K562 (cell line): Measurements from ENCODE around the gene EPSTI1. TPM values are rescaled to one million over a fixed set of nuclear protein-coding genes. Genes with fewer than 3 reads are reported as not detected.

Source experiments
- ATAC-seq: fragments of 200-7000 bp; cut with Tn5 transposase; 3 replicates; pipeline ENCODE4 v1.9.1; 2020; ENCODE audit warnings: moderate library complexity
- BruUV-seq: library from RNA; stranded (reverse); fragments of 400-500 nt; replicated peaks from 2 replicates; lab custom pipeline; 2021; lab: Mats Ljungman, UMichigan
- CTCF ChIA-PET: fragments of 300-600 bp; formaldehyde crosslinking; extraction: SDS; loops from one replicate; lab custom pipeline; 2021; ENCODE audit warnings: low intra/inter-chr PET ratio; lab: Yijun Ruan, JAX
- POLR2A ChIA-PET: fragments of 300-600, 350-650 bp; sonication (Branson Sonifier 250); formaldehyde crosslinking; extraction: SDS; loops from one replicate; lab custom pipeline; 2021; ENCODE audit warnings: antibody characterized with exemption, inconsistent platforms; lab: Yijun Ruan, JAX
- DNase-seq, 4 experiments: peaks; one replicate each; pipeline versions ENCODE4 v3.0.0 to v3.0.0-alpha.2; 2011 to 2018; ENCODE audit warnings: low spot score in 3 of 4, mixed read lengths in 3 of 4; ENCODE audit errors: extremely low read depth in 1 of 4
- FAIRE-seq: peaks from 2 replicates; lab custom pipeline; 2011; peaks lifted over from hg19 to GRCh38; lab: Jason Lieb, UNC
- H2AFZ ChIP-seq: 2 replicates; pipeline ENCODE4 v1.6.0; 2011; ENCODE audit warnings: low read depth, low read length, control low read depth, inconsistent platforms
- H3K27ac ChIP-seq: fragments of 200-600 bp; 3 replicates; pipeline ENCODE4 v1.8.0; 2011; ENCODE audit warnings: low read depth, mild to moderate bottlenecking, control low read depth, inconsistent platforms, low read length, moderate library complexity, mixed read lengths; ENCODE audit errors: extremely low read depth
- H3K27me3 ChIP-seq, 2 experiments: fragments of 300-600 bp in 1 of 2; 2 replicates in 1 of 2; 3 replicates in 1 of 2; pipeline versions ENCODE4 v1.6.0 to v1.8.0; 2011; ENCODE audit warnings: inconsistent platforms in 2 of 2, low read length in 2 of 2, mild to moderate bottlenecking in 1 of 2, mixed read lengths in 1 of 2, moderate library complexity in 1 of 2; ENCODE audit not compliant: control insufficient read depth in 2 of 2, insufficient read depth in 2 of 2
- H3K36me3 ChIP-seq: fragments of 300-600 bp; 3 replicates; pipeline ENCODE4 v1.8.0; 2011; ENCODE audit warnings: mild to moderate bottlenecking, low read length, inconsistent platforms; ENCODE audit not compliant: control insufficient read depth, insufficient read depth
- H3K4me1 ChIP-seq, 2 experiments: fragments of 200-600 bp in 1 of 2; replicated peaks in 1 of 2; 2 replicates in 1 of 2; 3 replicates in 1 of 2; pipeline versions ENCODE4 v1.5.1 to v1.8.0; 2011; ENCODE audit warnings: inconsistent platforms in 2 of 2, low read length in 2 of 2, mild to moderate bottlenecking in 1 of 2, mixed read lengths in 1 of 2, moderate library complexity in 1 of 2; ENCODE audit not compliant: control insufficient read depth in 2 of 2, insufficient read depth in 2 of 2
- H3K4me2 ChIP-seq: 2 replicates; pipeline ENCODE4 v1.6.1; 2011; ENCODE audit warnings: low read length, control low read depth, inconsistent platforms, mixed read lengths; ENCODE audit not compliant: insufficient read depth
- H3K4me3 ChIP-seq: fragments of 200-600 bp; sonication (generic), shearing (Covaris generic); 2 replicates; pipeline ENCODE4 v1.5.1; 2016; ENCODE audit warnings: control low read depth, inconsistent platforms
- H3K79me2 ChIP-seq: fragments of 200-600 bp; 3 replicates; pipeline ENCODE4 v1.8.0; 2011; ENCODE audit warnings: low read length, inconsistent platforms; ENCODE audit not compliant: control insufficient read depth, insufficient read depth
- H3K9ac ChIP-seq, 2 experiments: 2 replicates each; pipeline versions ENCODE4 v1.6.0 to v1.6.1; 2011; ENCODE audit warnings: low read depth in 2 of 2, low read length in 2 of 2, control low read depth in 1 of 2, inconsistent platforms in 1 of 2, mild to moderate bottlenecking in 1 of 2, mixed read lengths in 1 of 2; ENCODE audit not compliant: insufficient read depth in 1 of 2
- H3K9me1 ChIP-seq: one replicate; pipeline ENCODE4 v1.6.0; 2011; ENCODE audit warnings: inconsistent platforms, mild to moderate bottlenecking, low read length, moderate library complexity; ENCODE audit not compliant: control insufficient read depth, insufficient read depth
- H3K9me3 ChIP-seq: replicated peaks from 2 replicates; pipeline ENCODE4 v1.5.1; 2011; ENCODE audit warnings: low read depth, low read length, inconsistent platforms; ENCODE audit not compliant: control insufficient read depth, insufficient read depth
- H4K20me1 ChIP-seq: replicated peaks from 2 replicates; pipeline ENCODE4 v1.6.1; 2011; ENCODE audit warnings: low read length, inconsistent platforms, mixed read lengths; ENCODE audit not compliant: control insufficient read depth, insufficient read depth
- RAD21 ChIP-seq, 2 experiments: fragments of 250-450 bp in 1 of 2; fragments of 450-650 bp in 1 of 2; sonication (Bioruptor Pico) in 1 of 2; formaldehyde crosslinking in 1 of 2; IDR thresholded peaks in 1 of 2; conservative IDR thresholded peaks in 1 of 2; 2 replicates each; pipeline versions ENCODE4 v1.4.0 to v1.8.0; 2020 to 2022; ENCODE audit warnings: mild to moderate bottlenecking in 2 of 2, moderate library complexity in 1 of 2
- SMC3 ChIP-seq: conservative IDR thresholded peaks from 2 replicates; pipeline ENCODE4 v1.6.1; 2011; ENCODE audit warnings: low read depth, low read length, improper control_type of control experiment; ENCODE audit not compliant: insufficient read depth
- ZNF197 ChIP-seq: fragments of 200-800 bp; sonication (Bioruptor generic); IDR thresholded peaks from 2 replicates; pipeline ENCODE4 v1.6.1; 2016; ENCODE audit warnings: low read depth, missing genetic modification characterization, missing compliant biosample characterization
- WGBS: fragments of 100-300 bp; shearing (Covaris generic); methylation state at CpG from one replicate; pipeline ENCODE4 v1.1.6; 2016; ENCODE audit warnings: low coverage, mixed read lengths; ENCODE audit not compliant: insufficient coverage; ENCODE audit errors: missing lambda C conversion rate; 5-methylcytosine and 5-hydroxymethylcytosine counted together
- in situ Hi-C: fragments of 300-500 bp; cut with MboI; formaldehyde crosslinking; loops from 4 replicates; pipeline ENCODE4 v1.15.0; 2018; ENCODE audit warnings: inconsistent platforms, mixed read lengths
- intact Hi-C: fragments of 100-400 bp; cut with micrococcal nuclease; formaldehyde crosslinking; loops from 2 replicates; pipeline ENCODE4 v1.14.2; 2022
- polyA plus RNA-seq, 8 experiments: library from polyadenylated mRNA; depleted of rRNA in 4 of 8; stranded (reverse) in 5 of 8; unstranded in 3 of 8; fragments of >200 nt; fragmentation: Nextera tagmentation in 2 of 8; fragmentation: Illumina TruSeq in 1 of 8; extraction: Ambion mirVana in 2 of 8; extraction: Trizol in 1 of 8; gene quantifications; 2 replicates each; pipeline versions ENCODE4 v1.2.1 to v1.2.3, GENCODE V29; 2011 to 2014; ENCODE audit warnings: inconsistent platforms in 1 of 8, missing spikeins in 1 of 8
- total RNA-seq, 7 experiments: library from RNA; depleted of rRNA in 6 of 7; stranded (reverse); fragments of >200 nt in 6 of 7; fragmentation: Illumina TruSeq in 2 of 7; extraction: Trizol in 2 of 7; gene quantifications; 2 replicates each; pipeline versions ENCODE4 v1.2.1 to v1.2.3, GENCODE V29; 2011 to 2021; ENCODE audit warnings: low replicate concordance in 1 of 7
- TF ChIP-seq, protein P1 (sequence below), 3 experiments: IDR thresholded peaks in 2 of 3; conservative IDR thresholded peaks in 1 of 3; 2 replicates each; pipeline ENCODE4 v1.5.1; 2011 to 2012; ENCODE audit warnings: low read length in 3 of 3, mild to moderate bottlenecking in 3 of 3, control low read depth in 2 of 3, improper control_type of control experiment in 1 of 3, inconsistent platforms in 1 of 3, low read depth in 1 of 3, mixed read lengths in 1 of 3, moderate library complexity in 1 of 3; ENCODE audit not compliant: insufficient read depth in 2 of 3
- TF ChIP-seq, protein P2 (sequence below): fragments of 450-650 bp; IDR thresholded peaks from 2 replicates; pipeline ENCODE4 v1.6.1; 2016

Gene EPSTI1
- total and polyA plus RNA-seq, 9 of the 15 experiments (the other 6 are each of a cell fraction or from before 2014, with no cell fraction given) = 0.18 to 1.0 TPM; not detected in 7

DNA sequence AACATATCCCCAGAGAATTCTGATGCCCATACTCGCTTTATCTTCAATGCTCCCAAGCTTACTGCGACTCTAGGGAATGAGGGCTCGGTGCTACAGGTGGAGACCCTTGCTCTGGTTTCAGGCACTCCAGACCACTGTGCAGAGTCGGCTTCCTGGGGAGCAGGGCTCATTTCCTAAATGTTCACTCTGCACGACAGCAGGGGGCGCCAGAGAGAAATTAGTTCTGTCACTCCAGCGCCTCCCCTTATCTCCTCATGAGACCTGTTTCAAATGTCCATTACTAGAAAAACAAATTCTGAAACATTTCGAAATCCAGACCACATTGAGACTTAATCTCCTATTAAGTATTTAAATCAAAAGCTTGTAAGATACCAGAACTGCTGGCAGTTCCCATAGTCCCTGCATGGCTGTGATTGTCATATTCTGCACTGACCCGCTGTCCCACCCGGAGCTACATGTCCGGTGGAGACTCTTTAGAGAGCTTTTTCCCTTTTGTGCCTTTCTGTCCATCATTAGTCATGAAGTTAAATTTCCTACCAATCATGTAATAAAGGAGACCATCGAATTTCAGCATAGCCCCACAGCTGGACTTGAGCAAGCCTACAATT is 22.4 kb downstream of the EPSTI1 start:
- no peak for FAIRE-seq
- POLR2A ChIA-PET = no interaction called here
- intact Hi-C loops = loop anchor here (2.0 to 5.0 kb wide), 2 partner anchors 163 to 833 kb away; no protein-coding TSS in a partner anchor

More for the DNA sequence above, 22.4 kb downstream of the EPSTI1 start:
- Histone ChIP-seq H3K36me3 (no peaks in the 10 kb centered on the region), H3K27me3 (no peaks in the 10 kb centered on the region), H3K27ac (no peak overlapping the region), H3K9me1 (no peaks in the 10 kb centered on the region), H3K4me1 (no peaks in the 10 kb centered on the region), H3K79me2 (no peaks in the 10 kb centered on the region), H3K4me2 (no peak overlapping the region), H3K9me3 (no peaks in the 10 kb centered on the region), H3K9ac (no peak overlapping the region)
- in situ Hi-C loops = no loop called here
- 18% methylated on average over 12 of the region's 12 CpGs for WGBS
- BruUV-seq = no TSS peak
- peak; percentile 95 for ATAC-seq
- peak; percentile 63 to 69 (median 65) for DNase-seq
- CTCF ChIA-PET = no interaction called here
- TF ChIP-seq ZNF197 (CRISPR knock-in tag) = no peak
- 0 out of 2 replicates have a peak, but pooled peaks have one; percentile 34 for TF ChIP-seq SMC3
- TF ChIP-seq, protein P1, sequence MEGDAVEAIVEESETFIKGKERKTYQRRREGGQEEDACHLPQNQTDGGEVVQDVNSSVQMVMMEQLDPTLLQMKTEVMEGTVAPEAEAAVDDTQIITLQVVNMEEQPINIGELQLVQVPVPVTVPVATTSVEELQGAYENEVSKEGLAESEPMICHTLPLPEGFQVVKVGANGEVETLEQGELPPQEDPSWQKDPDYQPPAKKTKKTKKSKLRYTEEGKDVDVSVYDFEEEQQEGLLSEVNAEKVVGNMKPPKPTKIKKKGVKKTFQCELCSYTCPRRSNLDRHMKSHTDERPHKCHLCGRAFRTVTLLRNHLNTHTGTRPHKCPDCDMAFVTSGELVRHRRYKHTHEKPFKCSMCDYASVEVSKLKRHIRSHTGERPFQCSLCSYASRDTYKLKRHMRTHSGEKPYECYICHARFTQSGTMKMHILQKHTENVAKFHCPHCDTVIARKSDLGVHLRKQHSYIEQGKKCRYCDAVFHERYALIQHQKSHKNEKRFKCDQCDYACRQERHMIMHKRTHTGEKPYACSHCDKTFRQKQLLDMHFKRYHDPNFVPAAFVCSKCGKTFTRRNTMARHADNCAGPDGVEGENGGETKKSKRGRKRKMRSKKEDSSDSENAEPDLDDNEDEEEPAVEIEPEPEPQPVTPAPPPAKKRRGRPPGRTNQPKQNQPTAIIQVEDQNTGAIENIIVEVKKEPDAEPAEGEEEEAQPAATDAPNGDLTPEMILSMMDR (IDR thresholded peaks at IDR 0.05 in 2 of 3, conservative IDR thresholded peaks at IDR 0.05 in 1 of 3; ENCODE audit: insufficient read depth in 2 of 3, low read depth in 1 of 3, low read length in 3 of 3) = peak; percentile 64 to 77 (median 70)
- TF ChIP-seq RAD21 (CRISPR knock-in tag; conservative IDR thresholded peaks at IDR 0.05 in 1 of 2, IDR thresholded peaks at IDR 0.05 in 1 of 2) = peak; percentile 19 to 51; a peak in 2 of 4 replicates
- TF ChIP-seq, protein P2, sequence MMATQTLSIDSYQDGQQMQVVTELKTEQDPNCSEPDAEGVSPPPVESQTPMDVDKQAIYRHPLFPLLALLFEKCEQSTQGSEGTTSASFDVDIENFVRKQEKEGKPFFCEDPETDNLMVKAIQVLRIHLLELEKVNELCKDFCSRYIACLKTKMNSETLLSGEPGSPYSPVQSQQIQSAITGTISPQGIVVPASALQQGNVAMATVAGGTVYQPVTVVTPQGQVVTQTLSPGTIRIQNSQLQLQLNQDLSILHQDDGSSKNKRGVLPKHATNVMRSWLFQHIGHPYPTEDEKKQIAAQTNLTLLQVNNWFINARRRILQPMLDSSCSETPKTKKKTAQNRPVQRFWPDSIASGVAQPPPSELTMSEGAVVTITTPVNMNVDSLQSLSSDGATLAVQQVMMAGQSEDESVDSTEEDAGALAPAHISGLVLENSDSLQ = peak; percentile 50; the same call in 1 of the 2 replicates
- TF ChIP-seq, all 486 proteins: peak for 4
- Histone ChIP-seq H4K20me1 (no peaks in the 10 kb centered on the region), H3K4me3 (no peak overlapping the region), H2AFZ (no peak overlapping the region)
